Mucosa of rectum (tissue), 2 donors: Measurements from ENCODE around the gene NTHL1.

ENCODE experiments used
- H3K27ac ChIP-seq, 2 donors: one replicate each; pipeline ENCODE4 v1.7.0; 2013; ENCODE audit warnings: inconsistent platforms in 2 of 2, low read depth in 2 of 2, low read length in 2 of 2
- H3K27me3 ChIP-seq, 2 donors: one replicate each; pipeline ENCODE4 v1.7.0; 2013; ENCODE audit warnings: low read length in 2 of 2; ENCODE audit not compliant: control insufficient read depth in 2 of 2, insufficient read depth in 2 of 2
- H3K36me3 ChIP-seq, 2 donors: one replicate each; pipeline ENCODE4 v1.7.0; 2013; ENCODE audit warnings: low read length in 2 of 2; ENCODE audit not compliant: control insufficient read depth in 2 of 2, insufficient read depth in 2 of 2
- H3K4me1 ChIP-seq, 2 donors: one replicate each; pipeline ENCODE4 v1.7.0; 2013; ENCODE audit warnings: low read length in 2 of 2, mild to moderate bottlenecking in 1 of 2; ENCODE audit not compliant: control insufficient read depth in 2 of 2, insufficient read depth in 2 of 2
- H3K4me3 ChIP-seq, 2 donors: one replicate each; pipeline ENCODE4 v1.7.0; 2013; ENCODE audit warnings: low read length in 2 of 2
- H3K9ac ChIP-seq, 2 donors: one replicate each; pipeline ENCODE4 v1.7.0; 2013; ENCODE audit warnings: low read length in 2 of 2, low read depth in 1 of 2, mild to moderate bottlenecking in 1 of 2
- H3K9me3 ChIP-seq, 2 donors: one replicate each; pipeline ENCODE4 v1.7.0; 2013; ENCODE audit warnings: low read length in 2 of 2; ENCODE audit not compliant: control insufficient read depth in 2 of 2
- donor health status: healthy.
- donor health status: Normal muscosa, but diverticular disease.

Gene NTHL1

DNA sequence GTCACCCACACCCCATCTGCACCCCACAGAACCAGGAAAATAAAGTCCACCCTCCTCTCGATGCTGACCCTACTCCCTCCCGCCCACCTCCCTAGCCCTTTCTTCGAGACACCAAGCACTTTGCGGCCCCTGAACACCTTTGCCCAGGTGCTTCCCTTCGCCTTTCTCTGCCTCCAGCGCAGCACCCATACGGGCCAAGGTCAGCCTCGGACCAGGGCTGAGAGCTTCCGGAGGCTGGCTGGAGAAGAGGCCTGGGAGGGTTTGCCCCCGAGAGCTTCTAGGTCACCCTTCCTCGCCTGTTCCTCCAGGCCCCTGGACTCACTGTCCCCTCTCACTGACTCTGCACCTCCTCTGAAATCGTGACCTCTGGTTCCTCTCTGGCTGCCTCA lies 23.6 kb downstream of the NTHL1 start:
- H3K36me3 ChIP-seq: no peaks in the 10 kb centered on the region
- no peaks in the 10 kb centered on the region for H3K9me3 ChIP-seq
- H3K4me1 ChIP-seq: peaks cover 17 to 32% of the 10 kb centered on the region in 2 donors
- H3K4me3 ChIP-seq: no peak overlapping the region
- H3K27me3 ChIP-seq: peaks cover 14 to 16% of the 10 kb centered on the region in 2 donors
- peak overlapping the region; percentile 69 to 82 for H3K27ac ChIP-seq
- H3K9ac ChIP-seq: peak overlapping the region in 1 of 2 donors; percentile 56

DNA sequence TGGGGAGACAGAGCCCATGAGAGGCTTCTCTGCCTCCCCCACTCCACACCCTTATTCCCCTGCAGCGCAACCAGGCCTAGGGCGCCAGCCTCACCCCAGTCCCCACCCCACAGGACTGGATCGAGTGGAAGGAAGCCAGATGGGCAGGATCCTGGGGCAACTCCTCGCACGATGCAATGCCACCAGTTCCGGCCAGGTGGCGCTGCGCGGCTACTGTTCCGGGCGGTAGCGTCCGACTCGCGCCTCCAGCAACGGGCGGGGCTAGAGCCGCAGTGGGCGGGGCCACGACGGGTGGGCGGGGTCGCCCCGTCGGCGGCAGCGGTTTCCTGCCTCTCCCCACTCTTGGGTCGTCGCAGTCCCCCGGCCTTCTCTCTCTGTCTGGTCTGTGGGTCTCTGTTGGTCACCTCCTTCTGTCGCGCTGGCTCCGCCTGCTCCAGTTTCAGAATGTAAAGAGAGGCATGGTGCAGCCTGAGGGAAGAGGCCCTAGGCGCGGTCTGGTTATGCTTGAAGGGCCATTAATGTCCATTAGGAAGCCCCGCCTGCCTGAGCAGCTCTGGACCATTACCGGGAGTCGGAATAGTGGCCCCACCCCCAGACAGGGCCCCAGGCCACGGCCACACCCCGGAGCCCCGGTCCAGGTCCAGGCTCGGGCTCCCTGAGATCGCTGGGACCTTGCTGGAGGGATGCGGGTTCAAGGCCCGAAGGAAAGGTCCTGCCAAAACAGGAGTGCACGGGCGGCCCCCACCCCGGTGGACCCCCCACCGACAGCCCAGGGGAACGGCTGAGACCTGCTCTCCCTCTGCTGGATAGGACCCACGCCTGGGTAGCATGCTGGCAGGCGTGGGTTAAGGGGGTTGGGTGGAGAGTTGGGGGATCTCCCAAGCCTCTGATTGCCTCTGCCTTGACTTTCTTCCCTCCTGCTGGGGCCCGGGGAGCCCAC lies 24.3 kb downstream of the NTHL1 start:
- Histone ChIP-seq H3K9me3 (no peaks in the 10 kb centered on the region), H3K27ac (peak overlapping the region; percentile 69 to 82), H3K4me1 (peaks cover 17 to 30% of the 10 kb centered on the region in 2 donors), H3K9ac (peak overlapping the region; percentile 56 to 65), H3K27me3 (peaks cover 18 to 19% of the 10 kb centered on the region in 2 donors), H3K4me3 (peak overlapping the region; percentile 60 to 63), H3K36me3 (no peaks in the 10 kb centered on the region)

DNA sequence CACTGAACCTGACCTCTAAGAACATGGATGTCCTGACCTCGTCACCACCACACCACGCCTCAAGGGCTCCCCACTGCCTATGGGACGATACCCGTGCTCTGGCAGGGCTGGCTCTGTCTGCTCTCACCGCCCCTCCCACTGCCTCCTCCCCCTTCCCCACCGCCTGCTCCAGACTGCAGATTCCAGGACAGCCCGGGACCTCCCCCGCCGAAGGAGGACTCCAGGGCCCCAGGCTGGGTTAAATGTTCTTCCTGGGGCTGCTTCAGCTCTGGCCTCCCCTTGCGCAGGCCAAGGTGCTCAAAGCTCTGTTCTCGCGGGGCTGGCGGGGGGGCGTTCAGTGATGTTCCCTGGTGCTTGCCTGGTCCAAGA lies 24.9 kb downstream of the NTHL1 start:
- H3K27me3 ChIP-seq: peaks cover 18 to 19% of the 10 kb centered on the region in 2 donors
- peak overlapping the region; percentile 13 to 47 for H3K9ac ChIP-seq
- no peaks in the 10 kb centered on the region for H3K9me3 ChIP-seq
- H3K36me3 ChIP-seq: no peaks in the 10 kb centered on the region
- peak overlapping the region; percentile 6 to 56 for H3K4me3 ChIP-seq
- peak overlapping the region in 1 of 2 donors; percentile 82 for H3K27ac ChIP-seq
- H3K4me1 ChIP-seq: peaks cover 16 to 23% of the 10 kb centered on the region in 2 donors

DNA sequence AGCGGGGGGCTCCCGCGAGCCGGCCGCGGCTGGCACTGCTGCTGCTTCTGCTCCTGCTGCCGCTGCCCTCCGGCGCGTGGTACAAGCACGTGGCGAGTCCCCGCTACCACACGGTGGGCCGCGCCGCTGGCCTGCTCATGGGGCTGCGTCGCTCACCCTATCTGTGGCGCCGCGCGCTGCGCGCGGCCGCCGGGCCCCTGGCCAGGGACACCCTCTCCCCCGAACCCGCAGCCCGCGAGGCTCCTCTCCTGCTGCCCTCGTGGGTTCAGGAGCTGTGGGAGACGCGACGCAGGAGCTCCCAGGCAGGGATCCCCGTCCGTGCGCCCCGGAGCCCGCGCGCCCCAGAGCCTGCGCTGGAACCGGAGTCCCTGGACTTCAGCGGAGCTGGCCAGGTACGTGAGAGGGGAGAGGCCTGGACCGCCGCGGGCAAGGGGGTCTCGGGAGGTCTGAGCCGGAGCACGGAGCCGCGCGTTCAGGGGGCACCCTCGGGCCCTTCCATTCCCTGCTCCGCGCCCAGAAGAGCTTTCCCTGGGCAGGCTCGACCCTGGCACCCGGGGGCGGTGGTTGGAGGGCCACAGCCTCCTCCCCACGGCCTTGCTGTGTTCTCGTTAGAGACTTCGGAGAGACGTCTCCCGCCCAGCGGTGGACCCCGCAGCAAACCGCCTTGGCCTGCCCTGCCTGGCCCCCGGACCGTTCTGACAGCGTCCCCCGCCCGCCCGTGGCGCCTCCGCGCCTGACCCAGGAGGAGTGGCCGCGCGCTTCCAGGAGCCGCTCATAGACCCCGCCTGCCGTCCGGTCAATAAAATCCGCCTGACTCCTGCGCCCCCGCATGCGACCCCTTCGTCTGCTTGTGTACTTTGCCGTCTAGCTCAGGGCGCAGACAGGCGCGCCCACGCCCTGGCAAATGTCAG lies 27.5 kb downstream of the NTHL1 start:
- peaks cover 18 to 19% of the 10 kb centered on the region in 2 donors for H3K27me3 ChIP-seq
- H3K9me3 ChIP-seq: no peaks in the 10 kb centered on the region
- H3K9ac ChIP-seq: no peak overlapping the region
- H3K4me1 ChIP-seq: peaks cover 18 to 26% of the 10 kb centered on the region in 2 donors
- H3K4me3 ChIP-seq: no peak overlapping the region
- no peaks in the 10 kb centered on the region for H3K36me3 ChIP-seq
- no peak overlapping the region for H3K27ac ChIP-seq

DNA sequence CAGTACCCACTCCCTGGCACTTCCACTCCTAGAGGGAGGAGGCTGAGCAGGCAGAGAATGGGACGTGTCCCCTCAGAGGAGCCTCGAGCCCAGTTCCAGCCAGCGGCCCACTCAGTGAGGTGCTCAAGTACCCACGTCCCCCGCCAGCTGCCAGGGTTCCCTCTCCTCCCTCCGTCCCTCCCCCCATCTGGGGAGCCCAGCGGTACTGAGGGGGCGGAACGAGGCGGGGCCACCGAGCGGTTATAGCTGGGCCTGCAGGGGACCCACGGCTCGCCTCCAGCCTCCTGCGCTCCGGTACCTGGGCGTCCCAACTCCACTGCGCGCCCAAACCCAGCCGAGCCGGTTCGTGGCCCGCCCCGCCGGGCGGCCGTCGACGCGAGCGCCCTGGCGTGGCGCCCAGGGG lies 28.1 kb downstream of the NTHL1 start, which contains the start of gene NPW:
NPW (plus strand) TSS at position 268 of the 403 bp plus-strand sequence.
- H3K27ac ChIP-seq: no peak within 1 kb of the TSS
- no peak within 1 kb of the TSS for H3K4me3 ChIP-seq
- H3K9ac ChIP-seq: no peak within 1 kb of the TSS
- H3K36me3 ChIP-seq: no peaks in the 10 kb centered on the region
- H3K4me1 ChIP-seq: peaks cover 20 to 26% of the 10 kb centered on the region in 2 donors
- H3K27me3 ChIP-seq: peaks cover 18 to 19% of the 10 kb centered on the region in 2 donors
- no peaks in the 10 kb centered on the region for H3K9me3 ChIP-seq

DNA sequence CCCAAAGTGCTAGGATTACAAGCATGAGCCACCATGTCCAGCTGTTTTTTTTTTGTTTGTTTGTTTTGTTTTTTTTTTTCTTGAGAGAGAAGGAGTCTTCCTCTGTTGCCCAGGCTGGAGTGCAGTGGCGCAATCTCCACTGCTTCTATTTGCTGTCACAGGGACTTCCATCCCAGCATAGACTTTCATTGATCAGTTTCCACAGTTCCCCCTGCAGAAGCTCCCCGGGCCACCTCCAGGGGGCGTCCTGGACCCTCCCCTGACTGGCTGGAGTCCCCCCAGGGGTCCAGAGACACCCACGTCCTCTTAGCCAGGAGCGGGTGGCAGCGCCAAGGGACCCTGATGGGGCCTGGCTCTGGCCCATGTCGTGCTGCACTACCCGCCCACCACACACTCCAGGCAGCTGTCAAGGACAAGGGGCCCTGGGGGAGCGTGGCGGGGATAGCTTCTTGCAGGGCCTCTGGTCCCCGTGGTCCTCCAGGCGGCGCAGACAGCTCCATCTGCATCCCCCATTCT lies 31.2 kb downstream of the NTHL1 start:
- H3K36me3 ChIP-seq: no peaks in the 10 kb centered on the region
- H3K9ac ChIP-seq: no peak overlapping the region
- no peak overlapping the region for H3K27ac ChIP-seq
- H3K4me3 ChIP-seq: no peak overlapping the region
- peaks cover 18 to 19% of the 10 kb centered on the region in 2 donors for H3K27me3 ChIP-seq
- H3K4me1 ChIP-seq: peaks cover 8 to 15% of the 10 kb centered on the region in 2 donors
- no peaks in the 10 kb centered on the region for H3K9me3 ChIP-seq

DNA sequence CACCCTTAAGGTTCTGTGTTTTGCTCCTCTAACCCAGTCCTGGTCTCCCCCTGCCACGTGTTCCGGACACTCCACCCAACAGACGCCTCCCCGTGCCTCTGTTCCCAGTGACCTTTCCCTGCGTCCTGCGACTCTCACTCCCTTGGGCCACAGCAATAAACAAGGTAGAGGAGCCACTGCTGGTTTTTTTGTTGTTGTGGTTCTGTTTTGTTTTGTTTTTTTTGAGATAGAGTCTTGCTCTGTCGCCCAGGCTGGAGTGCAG lies 31.8 kb downstream of the NTHL1 start:
- H3K9me3 ChIP-seq: no peaks in the 10 kb centered on the region
- no peaks in the 10 kb centered on the region for H3K36me3 ChIP-seq
- H3K4me1 ChIP-seq: peaks cover 8 to 15% of the 10 kb centered on the region in 2 donors
- H3K4me3 ChIP-seq: no peak overlapping the region
- H3K27me3 ChIP-seq: peaks cover 18 to 19% of the 10 kb centered on the region in 2 donors
- peak overlapping the region; percentile 92 to 95 for H3K27ac ChIP-seq
- peak overlapping the region; percentile 72 to 82 for H3K9ac ChIP-seq

DNA sequence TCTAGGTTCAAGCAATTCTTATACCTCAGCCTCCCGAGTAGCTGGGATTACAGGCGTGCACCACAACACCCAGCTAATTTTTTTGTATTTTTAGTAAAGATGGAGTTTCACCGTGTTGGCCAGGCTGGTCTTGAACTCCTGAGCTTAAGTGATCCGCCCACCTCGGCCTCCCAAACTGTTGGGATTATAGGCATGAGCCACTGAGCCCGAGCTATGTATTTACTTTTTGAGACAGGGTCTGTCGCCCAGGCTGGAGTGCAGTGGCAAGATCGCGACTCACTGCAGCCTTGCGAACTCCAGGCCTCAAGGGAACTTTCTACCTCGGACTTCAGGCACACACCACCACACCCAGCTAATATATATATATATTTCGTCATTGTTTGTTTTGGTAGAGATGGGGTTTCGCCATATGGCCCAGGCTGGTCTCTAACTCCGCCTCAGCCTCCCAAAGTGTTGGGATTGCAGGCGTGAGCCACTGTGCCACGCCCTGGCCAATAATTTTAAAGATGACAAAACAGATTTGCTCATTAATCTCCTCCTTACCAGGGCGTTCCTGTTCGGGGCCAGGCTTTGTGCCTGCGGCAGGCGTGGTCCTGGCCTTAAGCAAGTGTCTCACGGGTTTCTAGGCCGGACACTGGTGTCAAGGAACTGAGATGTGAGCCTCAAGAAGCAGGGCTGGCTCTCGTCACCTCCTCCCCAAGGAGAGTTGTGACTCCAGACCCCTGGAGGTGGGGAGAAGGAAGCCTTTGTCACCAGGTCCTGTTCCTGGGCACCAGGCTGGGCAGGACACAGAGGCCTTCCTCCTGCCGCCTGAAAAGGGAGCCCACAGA lies 32.3 kb downstream of the NTHL1 start:
- Histone ChIP-seq H3K4me3 (no peak overlapping the region), H3K9ac (peak overlapping the region; percentile 72 to 82), H3K27me3 (peaks cover 13 to 15% of the 10 kb centered on the region in 2 donors), H3K4me1 (peaks cover 11 to 15% of the 10 kb centered on the region in 2 donors), H3K27ac (peak overlapping the region; percentile 92 to 95), H3K36me3 (no peaks in the 10 kb centered on the region), H3K9me3 (no peaks in the 10 kb centered on the region)

DNA sequence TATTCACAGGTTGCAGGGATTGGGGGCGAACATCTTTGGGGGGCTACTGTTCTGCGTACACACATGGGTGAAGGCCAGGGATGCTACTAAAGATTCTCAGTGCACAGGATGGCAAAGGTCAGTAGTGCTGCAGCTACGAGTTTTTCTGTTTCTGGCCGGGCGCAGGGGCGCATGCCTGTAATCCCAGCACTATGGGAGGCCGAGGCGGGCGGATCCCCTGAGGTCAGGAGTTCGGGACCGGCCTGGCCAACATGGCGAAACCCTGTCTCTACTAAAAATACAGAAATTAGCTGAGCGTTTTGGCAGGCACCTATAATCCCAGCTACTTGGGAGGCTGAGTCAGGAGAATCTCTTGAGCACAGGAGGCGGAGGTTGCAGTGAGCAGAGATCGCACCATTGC lies 34.1 kb downstream of the NTHL1 start:
- no peak overlapping the region for H3K9ac ChIP-seq
- H3K4me1 ChIP-seq: peaks cover 19 to 24% of the 10 kb centered on the region in 2 donors
- no peaks in the 10 kb centered on the region for H3K9me3 ChIP-seq
- H3K27me3 ChIP-seq: no peaks in the 10 kb centered on the region
- H3K27ac ChIP-seq: no peak overlapping the region
- H3K4me3 ChIP-seq: no peak overlapping the region
- no peaks in the 10 kb centered on the region for H3K36me3 ChIP-seq
